GM21737 (cell line): ENCODE measurements around the gene NRG2.

Experiments used
- ATAC-seq: cut with Tn5 transposase; IDR thresholded peaks from one replicate; pipeline ENCODE4 v1.9.1; 2021; ENCODE audit warnings: mild to moderate bottlenecking, moderate library complexity; ENCODE audit not compliant: unreplicated experiment

NRG2 gene

GRCh38 chr5:139804800-139805397 is 238.2 kb downstream of the NRG2 start:
- ATAC-seq = no peak

GRCh38 chr5:139803978-139804377 is 239.1 kb downstream of the NRG2 start:
- no peak for ATAC-seq

GRCh38 chr5:139799359-139799758 is 243.7 kb downstream of the NRG2 start:
- ATAC-seq = no peak

- no peak for ATAC-seq
Observed at GRCh38 chr5:139798883-139799282, 244.2 kb downstream of the NRG2 start.

GRCh38 chr5:139797856-139798510 is 245.1 kb downstream of the NRG2 start:
- no peak for ATAC-seq

- ATAC-seq = no peak
Observed at GRCh38 chr5:139797335-139797734, 245.8 kb downstream of the NRG2 start.
